CD4-positive, alpha-beta T cell treated with Interleukin-1 beta for 1 hour (primary cell): Measurements from ENCODE around the gene HDAC7.

Source experiments
- DNase-seq, 2 donors: peaks; one replicate each; pipeline ENCODE4 v3.0.0-alpha.2; 2020 to 2022

The HDAC7 gene

GRCh38 chr12:47744005-47744651, 75.6 kb downstream of the HDAC7 start:
- DNase-seq: peak; percentile 68 to 69

GRCh38 chr12:47743311-47743860, 76.3 kb downstream of the HDAC7 start:
- DNase-seq: no peak

GRCh38 chr12:47742253-47742825, 77.4 kb downstream of the HDAC7 start:
- DNase-seq: peak; percentile 64 to 76

- peak; percentile 76 to 81 for DNase-seq
Observed at GRCh38 chr12:47741340-47741703, 78.4 kb downstream of the HDAC7 start.

DNA sequence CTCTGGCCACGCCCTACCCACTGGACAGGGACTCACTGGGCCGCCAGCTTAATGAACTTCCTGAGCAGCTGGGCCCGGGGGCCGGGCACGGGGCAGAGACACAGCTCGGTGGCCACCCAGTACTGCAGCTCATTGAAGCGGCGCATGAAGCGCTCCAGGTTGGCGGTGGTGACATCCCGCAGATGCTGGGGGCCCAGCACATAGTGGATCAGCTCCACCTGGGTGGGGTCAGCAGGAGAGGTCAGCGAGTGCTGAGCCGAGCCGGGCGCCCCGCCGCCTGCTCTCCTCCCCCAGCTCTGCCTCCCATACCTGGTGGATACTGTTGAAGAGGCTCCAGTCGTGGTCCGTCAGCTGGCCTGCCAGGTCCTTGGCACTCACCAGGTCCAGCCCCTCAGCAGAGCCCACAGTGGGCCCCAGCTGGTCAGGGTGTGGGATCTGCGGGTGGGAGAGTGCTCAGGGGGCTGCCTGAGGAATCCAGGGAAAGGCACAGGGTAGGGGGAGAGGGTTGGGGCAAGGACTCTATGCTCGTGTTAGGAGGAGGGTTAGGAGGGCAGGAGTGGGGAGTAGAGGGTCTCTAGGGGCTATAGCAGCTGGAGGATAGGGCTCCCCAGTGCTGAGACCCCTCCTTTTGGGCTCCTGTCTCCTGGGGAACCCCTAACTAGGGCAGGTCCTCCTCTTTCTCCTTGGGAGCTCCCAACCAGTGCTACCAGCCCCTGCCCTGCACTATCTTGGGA, 78.9 kb downstream of the HDAC7 start:
- DNase-seq: peak in 1 of 2 donors; percentile 30

- DNase-seq: peak in 1 of 2 donors; percentile 20
Observed at GRCh38 chr12:47739979-47740378, 79.7 kb downstream of the HDAC7 start.

GRCh38 chr12:47739297-47739696, 80.4 kb downstream of the HDAC7 start:
- DNase-seq: no peak

DNA sequence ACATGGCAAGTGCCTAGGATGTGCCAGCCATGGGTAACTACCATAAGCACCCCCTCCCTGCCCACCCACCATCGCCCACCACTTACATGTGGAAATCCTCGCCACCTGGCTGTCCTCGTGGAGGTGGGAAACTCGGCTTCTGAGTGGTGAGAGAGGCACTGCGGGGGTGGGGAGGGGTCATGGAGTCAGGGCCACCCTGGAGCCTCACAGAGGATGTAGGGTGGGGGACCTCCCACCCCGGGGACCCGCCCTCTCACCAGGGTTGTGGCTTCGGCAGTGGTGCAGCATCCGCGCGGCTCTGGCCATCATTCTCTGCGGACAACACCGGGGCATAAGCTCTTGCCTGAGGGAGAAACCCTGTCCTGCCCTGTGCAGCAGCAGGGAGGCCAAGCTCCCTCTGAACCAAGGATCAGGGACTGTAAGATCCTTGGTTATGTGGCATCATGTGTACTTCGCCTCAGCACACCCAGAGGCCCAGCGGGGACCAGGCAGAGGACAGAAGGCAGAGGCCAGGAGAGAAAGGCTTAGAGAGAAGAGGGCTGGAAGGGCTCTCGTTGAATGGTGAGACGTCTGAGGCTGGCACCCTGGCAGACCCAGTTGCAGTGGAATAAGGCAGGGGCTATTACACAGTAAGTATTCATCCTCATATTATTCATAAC, 81.6 kb downstream of the HDAC7 start:
- no peak for DNase-seq

GRCh38 chr12:47736877-47737676, 82.6 kb downstream of the HDAC7 start:
- DNase-seq: no peak

GRCh38 chr12:47736216-47736615, 83.5 kb downstream of the HDAC7 start:
- no peak for DNase-seq

GRCh38 chr12:47735649-47736048, 84.1 kb downstream of the HDAC7 start:
- DNase-seq: no peak

DNA sequence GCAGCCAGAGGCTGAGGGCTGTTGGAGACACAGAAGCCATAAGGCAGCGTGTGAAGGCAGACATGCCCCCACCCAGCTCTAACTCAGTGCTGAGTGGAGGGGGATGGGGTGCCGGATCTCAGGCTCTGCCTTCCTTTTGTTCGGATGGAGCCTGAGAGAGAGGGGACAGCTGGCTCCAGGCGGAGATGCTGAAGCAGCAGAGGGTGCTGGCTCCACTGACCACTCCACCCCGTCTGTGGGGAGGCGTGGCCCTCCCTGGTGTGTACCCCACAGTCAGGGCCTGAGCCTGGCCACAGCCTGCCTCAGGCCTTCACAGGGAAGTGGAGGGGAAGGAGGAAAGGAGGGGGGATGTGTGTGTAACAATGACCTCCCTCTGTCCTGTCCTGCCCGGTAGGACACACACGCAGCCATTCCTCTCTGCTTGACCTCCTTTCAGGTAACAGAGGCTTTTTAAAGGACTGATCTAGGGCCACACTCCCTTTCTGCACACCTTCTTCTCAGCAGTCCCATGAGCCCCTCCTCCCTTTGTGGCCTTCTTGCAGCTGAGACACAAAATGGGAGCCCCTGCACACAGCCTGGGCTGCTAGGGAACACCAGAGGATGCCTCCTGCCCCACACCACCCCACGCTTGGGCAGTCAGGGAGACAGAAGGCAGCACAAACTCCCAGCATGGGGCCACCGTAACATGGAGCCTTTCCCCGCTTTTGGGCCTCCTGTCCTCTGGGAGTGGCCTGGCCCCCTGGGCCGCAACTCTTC, 84.8 kb downstream of the HDAC7 start:
- no peak for DNase-seq

GRCh38 chr12:47733142-47733541, 86.6 kb downstream of the HDAC7 start:
- DNase-seq: no peak
